Stimulated activated CD4-positive, alpha-beta T cell treated with anti-CD3 and anti-CD28 coated beads, Interleukin-15, amount 100 ng/mL, for 48 hours (primary cell): ENCODE results near the gene TMEM132D.

Experiments
- DNase-seq, 2 donors: peaks; one replicate each; pipeline ENCODE4 v3.0.0-alpha.2; 2020; ENCODE audit warnings: low read depth in 2 of 2

The TMEM132D gene

GRCh38 chr12:129727100-129727499, 176.7 kb downstream of the TMEM132D start:
- DNase-seq, result no peak

GRCh38 chr12:129723260-129723659, 180.6 kb downstream of the TMEM132D start:
- DNase-seq, result no peak

GRCh38 chr12:129720618-129721017, 183.2 kb downstream of the TMEM132D start:
- no peak for DNase-seq

- DNase-seq, result no peak
Measured at GRCh38 chr12:129719416-129719815, 184.4 kb downstream of the TMEM132D start.

GRCh38 chr12:129717438-129717837, 186.4 kb downstream of the TMEM132D start:
- DNase-seq, result no peak

- DNase-seq, result no peak
Measured at GRCh38 chr12:129716825-129717224, 187.0 kb downstream of the TMEM132D start.

GRCh38 chr12:129706716-129707115, 197.1 kb downstream of the TMEM132D start:
- DNase-seq, result no peak

- no peak for DNase-seq
Measured at GRCh38 chr12:129704232-129704830, 199.5 kb downstream of the TMEM132D start.

GRCh38 chr12:129701631-129702101, 202.2 kb downstream of the TMEM132D start:
- DNase-seq, result no peak

GRCh38 chr12:129700036-129700435, 203.8 kb downstream of the TMEM132D start:
- no peak for DNase-seq

GRCh38 chr12:129696926-129697325, 206.9 kb downstream of the TMEM132D start:
- DNase-seq, result no peak

- no peak for DNase-seq
Measured at GRCh38 chr12:129696405-129696804, 207.4 kb downstream of the TMEM132D start.

GRCh38 chr12:129693731-129694130, 210.1 kb downstream of the TMEM132D start:
- no peak for DNase-seq

- DNase-seq, result no peak
Measured at GRCh38 chr12:129687731-129688130, 216.1 kb downstream of the TMEM132D start.

GRCh38 chr12:129681830-129682229, 222.0 kb downstream of the TMEM132D start:
- no peak for DNase-seq

- DNase-seq, result no peak
Measured at GRCh38 chr12:129681151-129681550, 222.7 kb downstream of the TMEM132D start.

GRCh38 chr12:129676411-129676810, 227.4 kb downstream of the TMEM132D start:
- DNase-seq, result no peak

- no peak for DNase-seq
Measured at GRCh38 chr12:129675947-129676346, 227.9 kb downstream of the TMEM132D start.

GRCh38 chr12:129675496-129675895, 228.3 kb downstream of the TMEM132D start:
- DNase-seq, result no peak

GRCh38 chr12:129673806-129674205, 230.0 kb downstream of the TMEM132D start:
- no peak for DNase-seq

GRCh38 chr12:129672110-129672509, 231.7 kb downstream of the TMEM132D start:
- no peak for DNase-seq

- DNase-seq, result no peak
Measured at GRCh38 chr12:129670256-129670920, 233.4 kb downstream of the TMEM132D start.

GRCh38 chr12:129665414-129665813, 238.4 kb downstream of the TMEM132D start:
- DNase-seq, result no peak

- no peak for DNase-seq
Measured at GRCh38 chr12:129662234-129662633, 241.6 kb downstream of the TMEM132D start.
